CD4-positive, alpha-beta T cell treated with Interleukin-4 for 4 hours (primary cell): ENCODE measurements around the gene WDR37.

Experiments
- DNase-seq: peaks from one replicate; pipeline ENCODE4 v3.0.0-alpha.2; 2020

The WDR37 gene

DNA sequence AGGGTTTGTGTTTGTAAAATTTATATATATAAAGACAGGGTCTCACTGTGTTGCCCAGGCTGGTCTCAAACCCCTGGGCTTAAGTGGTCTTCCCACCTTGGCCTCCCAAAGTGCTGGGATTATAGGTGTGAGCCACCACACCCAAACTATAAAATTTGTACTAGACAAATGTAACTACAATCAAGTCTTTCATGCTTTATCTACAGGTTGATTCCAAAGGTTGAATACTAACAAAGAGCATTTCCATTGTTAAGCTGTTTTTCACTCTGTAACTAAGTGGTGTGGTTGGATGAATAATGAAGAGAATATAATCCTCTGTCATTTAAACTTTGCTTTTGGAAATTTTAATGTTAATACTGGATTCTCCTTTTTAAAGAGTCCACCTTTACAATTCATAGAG, 22.5 kb downstream of the WDR37 start:
- no peak for DNase-seq

DNA sequence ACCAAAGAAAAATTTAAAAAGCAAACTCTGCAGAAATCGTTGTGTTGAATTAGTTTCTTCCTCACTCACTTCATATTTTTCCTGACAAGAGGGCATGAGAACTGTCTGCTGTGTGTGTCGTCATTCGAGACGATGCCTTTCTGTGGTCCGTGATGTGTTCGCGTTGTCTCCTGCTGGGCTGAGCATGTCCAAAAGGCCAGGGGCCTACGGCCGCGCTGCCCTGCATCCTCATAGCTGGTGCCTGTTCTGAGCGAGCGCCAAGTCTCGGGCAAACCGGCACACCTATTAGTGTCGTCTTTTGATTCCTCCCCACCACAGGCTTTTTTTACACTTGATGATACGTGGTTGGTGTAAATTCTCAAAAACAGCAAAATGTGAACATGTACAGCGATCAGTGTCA, 27.4 kb downstream of the WDR37 start:
- no peak for DNase-seq

DNA sequence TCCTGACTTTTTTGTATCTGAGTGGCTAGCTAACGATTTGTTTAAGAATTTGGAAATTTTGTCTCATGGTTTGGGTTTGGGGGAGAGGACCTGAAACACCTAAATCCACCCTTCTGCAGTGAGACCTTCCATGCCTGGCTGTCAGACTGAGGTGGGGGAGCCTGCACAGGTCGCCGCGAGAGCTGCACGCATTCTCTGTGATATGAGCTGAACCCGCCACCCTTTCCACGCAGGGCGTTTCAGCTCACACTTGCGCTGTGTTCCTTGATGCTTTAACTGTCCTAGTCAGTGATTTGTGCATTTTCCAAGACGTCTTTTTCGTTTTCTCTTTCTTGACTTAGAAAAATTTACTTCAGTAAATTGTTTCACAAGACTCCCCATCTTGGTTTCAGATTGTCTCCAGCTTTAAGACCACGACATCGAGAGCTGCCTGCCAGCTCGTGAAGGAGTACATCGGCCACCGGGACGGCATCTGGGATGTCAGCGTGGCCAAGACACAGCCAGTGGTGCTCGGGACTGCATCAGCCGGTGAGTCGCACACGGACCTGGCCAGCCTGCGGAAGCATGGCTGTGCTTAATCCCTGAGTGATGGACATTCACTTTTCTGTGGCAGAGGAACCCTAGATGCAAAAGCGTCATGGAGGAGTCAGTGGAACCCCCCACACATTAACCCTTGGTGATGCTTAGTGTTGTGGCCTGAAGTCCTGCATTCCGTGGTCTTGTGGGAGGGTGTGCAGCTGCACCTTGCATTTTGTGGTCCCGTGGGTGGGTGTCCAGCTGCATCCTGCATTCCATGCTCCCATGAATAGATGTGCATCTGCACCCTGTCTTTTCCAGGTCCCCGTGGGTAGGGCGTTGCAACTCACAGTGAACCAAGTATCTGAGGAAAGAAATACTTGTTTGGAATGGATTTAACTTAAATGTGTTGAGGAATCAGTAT, 28.1 kb downstream of the WDR37 start:
- no peak for DNase-seq

DNA sequence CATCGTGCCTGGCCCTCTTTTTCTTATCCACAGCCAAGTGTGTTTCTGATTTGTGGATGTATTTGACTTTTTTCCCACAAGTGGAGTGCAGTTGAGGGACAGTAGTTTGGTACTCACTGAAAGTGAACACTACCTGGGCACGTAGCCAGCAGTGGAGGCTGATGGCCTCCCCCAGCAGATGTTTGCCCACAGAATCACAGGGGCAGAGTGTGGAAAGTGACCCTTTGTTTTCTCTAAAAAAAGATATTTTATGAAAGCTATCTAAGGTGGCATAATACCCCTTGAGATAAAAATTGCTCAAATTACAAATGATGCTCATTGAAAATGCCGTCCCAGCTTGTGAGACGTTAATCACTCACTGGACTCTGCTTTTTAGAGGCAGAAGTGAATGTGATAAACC, 29.1 kb downstream of the WDR37 start:
- DNase-seq: no peak

DNA sequence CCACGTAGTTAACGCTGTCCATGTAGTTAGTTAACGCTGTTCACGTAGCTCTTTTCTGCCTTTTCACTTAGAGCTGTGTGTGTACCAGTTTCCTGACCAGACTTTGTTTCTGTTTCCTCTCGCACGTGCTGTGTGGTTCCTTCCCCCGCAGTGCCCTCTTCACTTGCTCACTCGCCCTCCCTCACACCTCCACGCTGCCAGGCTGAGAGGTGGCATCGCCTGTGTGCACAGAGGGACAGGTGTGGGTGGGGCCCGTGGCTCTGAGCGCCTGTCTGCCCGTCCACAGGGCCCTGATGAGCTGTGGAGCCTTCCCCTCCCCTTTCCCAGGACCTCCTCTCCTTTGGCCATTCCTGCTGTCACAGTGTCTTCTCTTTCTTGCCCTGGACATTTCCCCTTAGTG, 30.6 kb downstream of the WDR37 start:
- DNase-seq: no peak

DNA sequence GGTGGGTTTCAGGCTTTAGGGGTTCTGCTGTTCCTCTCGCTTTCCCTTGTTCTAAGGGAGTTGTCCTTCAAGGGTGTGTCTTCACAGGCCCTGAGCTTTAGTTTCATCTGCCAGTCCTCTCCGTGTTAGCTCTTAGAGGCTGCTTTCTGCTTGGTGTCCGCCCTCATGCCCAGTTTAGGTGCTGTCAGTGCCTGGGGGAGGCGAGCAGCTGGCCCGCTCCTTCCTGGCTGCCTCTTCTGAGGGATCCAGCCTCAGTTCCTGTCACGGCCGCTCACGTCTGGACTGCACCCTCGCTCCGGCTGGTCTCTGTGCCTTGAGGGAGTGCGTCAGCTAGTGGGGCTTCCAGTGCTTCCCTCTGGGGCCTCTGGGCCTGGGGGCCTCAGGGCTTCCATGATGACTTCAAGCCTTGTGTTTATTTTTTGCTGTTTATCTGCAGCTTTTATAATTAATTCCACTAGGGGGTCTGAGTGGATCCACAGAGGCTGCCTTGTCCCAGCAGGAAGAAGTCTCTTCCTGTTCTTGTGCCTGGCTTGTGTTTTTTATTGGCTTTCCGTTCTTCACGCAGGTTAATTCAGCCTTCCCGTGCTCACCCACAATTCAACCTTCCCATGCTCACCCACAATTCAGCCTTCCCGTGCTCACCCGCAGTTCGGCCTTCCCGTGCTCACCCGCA, 33.0 kb downstream of the WDR37 start:
- no peak for DNase-seq

DNA sequence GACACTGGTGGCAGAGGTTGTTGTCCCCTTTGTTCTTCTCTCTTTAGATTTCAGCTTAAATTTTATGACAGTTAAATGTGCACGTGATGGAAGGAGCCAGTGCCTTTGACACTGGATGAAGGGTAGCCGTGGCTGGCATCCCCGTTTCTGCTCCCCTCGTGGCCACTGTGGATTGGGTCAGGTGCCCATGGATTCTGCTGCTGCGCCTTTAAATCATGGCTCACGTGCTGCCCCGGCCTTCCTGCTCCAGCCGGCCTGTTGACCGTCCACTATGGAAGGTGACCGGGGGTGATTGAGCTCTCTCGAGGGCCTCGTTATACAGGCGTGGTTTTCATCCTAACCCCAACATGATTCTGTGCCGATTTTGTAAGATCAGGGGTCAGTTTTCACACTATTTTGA, 34.5 kb downstream of the WDR37 start:
- DNase-seq: no peak

DNA sequence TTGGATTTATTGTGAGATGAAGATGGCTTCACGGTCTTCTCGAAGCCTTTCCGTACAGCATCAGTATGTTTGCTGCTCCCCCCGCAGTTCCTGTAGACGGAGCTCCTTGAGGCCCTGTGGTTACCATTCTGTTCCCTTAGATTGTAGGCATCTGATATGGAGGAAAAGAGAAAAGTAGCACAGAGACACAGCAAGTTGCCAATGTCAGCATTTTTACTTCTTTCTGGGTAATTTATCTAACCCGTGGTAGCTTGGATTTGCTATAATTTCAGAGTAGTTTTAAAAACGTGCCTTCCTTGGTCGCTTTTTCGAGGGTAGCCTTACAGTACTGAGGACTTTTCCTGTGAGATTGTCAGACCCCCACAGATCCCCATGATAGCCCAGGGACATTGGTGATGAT, 37.5 kb downstream of the WDR37 start:
- DNase-seq: no peak

DNA sequence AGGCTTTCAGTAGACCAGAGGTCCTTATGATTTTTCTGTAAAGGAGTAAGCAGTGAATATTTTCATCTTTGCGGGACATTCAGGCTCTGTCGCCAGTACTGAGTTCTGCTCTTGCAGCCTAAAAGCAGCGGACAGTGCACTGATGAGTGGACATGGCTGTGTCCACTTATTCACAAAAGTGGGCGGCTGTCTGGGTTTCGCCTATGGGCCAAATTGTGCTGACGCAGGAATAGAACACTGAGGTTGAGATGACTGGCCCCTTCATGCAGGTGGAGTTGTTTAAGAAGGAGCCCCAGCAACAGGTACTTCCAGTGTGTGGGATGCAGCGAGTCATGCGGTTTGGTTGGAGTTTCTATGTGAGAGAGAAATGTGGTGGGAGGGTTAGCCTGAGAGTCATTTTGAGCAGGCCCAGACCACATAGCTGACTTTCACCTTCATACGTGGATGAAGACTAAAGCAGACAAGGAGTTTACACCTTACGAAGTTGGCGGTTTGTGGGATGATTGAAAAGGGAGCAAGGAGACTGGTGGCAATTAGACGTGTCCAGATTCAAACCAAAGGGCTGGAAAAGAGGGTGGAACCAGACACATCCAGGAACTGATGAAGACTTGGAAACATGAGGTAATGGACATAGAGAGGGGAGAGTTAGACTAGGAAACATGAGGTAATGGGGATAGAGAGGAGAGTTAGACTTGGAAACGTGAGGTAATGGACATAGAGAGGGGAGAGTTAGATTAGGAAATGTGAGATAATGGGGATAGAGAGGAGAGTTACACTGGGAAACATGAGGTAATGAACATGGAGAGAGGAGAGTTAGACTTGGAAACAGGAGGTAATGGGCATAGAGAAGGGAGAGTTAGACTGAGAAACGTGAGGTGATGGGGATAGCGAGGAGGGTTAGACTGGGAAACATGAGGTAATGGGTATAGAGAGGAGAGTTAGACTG, 38.2 kb downstream of the WDR37 start:
- DNase-seq: no peak

DNA sequence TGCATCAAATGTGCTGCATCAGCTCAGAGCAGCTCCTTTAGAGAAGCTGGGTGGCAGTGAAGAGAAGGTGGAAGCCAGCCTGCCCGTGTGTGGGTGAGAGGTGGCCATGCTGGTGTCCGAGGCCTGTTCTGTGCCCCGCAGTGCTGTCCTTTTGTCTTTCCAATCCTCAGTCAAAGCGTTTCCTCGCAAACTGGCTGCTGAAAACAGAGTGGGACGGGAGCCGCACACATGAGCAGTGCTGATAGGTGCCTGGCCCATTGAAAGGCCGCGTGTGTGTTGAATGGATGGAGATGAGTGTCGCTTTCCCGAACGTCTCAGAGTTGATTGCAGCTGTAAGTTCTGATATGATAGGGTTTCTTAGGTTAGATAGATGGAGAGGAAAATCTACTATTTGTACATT, 39.3 kb downstream of the WDR37 start:
- DNase-seq: no peak

DNA sequence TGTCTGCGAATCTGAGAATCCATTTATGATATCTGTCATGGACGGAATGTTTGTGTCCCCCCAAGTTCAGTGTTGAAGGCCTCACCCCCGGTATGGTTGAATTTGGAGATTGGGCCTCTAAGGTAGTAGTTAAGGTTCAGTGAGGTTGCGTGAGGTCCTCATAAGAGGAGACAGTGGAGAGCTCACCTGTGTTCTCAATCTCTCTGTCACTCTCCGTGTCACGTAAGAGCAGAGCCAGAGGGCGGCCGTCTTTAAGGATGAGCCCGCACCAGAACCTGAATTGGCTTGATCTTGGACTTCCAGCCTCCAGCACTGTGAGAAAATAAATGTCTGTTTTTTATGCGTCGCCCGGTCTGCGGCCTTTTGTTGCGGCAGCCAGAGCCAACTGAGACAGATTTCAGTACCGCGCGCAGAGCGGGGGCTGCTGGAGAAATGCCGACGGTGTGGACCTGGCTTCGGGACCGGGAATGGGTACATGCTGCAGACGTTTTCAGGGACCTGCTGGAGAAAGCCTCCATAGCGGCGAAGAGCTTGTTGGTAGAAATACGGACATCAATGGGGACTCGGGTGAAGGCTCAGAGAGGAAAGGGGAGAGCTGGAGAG, 40.2 kb downstream of the WDR37 start:
- no peak for DNase-seq

DNA sequence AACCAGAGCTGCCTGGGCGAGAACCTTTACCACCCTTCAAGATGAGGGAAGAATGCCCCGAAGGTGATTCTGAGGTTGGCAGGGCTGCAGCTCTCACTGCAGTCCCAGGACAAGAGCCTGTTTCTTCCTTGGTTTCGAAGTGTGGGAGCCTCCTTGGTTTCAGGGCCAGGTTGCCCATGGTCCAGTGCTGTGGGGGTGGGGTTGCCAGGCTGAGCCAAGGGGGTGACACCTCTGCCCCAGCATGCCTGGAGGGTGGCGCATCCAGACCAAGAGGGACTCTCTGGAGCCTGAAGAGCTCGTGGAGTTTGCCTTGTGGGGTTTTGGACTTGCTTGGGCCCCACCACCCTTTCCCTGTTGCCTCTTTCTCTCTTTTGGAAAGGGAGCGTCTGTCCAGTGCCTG, 41.3 kb downstream of the WDR37 start:
- no peak for DNase-seq

DNA sequence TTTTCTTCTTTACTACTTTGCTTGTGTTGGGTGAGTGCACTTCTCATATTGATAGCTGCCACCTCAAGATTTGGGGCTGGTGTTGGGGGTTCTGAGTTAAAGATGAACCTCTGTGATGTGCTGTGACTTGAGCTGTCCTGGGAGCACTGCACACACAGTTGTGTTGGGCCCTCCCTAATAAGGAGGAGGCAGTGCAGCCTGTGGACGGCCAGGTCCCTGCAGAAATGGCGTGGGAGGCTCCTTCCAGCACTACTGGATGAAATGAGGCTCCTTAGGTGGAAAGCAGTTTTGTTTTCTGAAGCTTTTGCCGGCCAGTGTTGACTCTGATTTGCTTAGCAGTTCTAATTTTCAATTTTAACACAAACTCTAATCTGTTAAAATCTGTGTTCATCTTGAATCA, 44.0 kb downstream of the WDR37 start:
- no peak for DNase-seq

DNA sequence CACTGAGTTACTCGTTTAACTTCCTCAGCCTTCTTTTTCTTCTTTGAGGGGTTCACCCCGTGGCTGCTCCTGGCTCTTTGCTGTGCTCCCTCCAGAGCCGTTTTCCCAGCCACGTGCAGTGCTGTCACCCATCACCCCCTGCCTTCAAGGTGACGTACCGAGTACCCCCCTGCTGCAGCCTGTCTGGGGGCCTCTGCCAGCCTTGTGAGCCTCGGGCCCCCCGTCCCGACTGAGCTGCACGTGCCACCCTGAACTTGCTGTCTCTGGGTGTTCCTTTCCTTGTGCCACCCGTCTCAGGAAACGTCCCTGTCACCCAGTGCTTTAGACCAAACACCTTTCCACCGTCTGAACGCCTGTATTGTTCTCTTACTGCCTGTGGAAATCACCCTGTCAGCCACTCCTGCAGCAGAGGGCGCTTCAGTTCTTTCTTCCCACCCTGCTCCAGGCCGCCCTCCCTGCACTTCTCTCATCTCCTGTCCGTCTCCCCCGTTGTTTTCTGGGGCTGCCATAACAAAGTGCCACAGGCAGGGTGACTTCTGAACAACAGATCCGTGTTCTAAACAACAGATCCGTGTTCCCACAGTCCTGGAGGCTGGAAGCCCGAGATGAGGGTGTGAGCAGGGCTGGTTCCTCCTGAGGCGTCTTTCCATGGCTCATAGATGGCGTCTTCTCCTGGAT, 44.6 kb downstream of the WDR37 start:
- no peak for DNase-seq

DNA sequence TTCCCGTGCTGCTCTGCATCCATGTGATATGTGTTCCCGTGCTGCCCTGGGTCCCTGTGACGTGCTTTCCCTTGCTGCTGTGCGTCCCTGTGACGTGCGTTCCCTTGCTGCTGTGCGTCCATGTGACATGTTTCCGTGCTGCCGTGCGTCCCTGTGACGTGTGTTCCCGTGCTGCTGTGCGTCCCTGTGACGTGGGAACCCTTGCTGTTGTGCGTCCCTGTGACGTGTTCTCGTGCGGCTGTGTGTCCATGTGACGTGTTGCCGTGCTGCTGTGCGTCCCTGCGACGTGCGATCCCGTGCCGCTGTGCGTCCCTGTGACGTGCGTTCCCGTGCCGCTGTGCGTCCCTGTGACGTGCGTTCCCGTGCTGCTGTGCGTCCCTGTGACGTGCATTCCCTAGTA, 45.8 kb downstream of the WDR37 start:
- DNase-seq: no peak

DNA sequence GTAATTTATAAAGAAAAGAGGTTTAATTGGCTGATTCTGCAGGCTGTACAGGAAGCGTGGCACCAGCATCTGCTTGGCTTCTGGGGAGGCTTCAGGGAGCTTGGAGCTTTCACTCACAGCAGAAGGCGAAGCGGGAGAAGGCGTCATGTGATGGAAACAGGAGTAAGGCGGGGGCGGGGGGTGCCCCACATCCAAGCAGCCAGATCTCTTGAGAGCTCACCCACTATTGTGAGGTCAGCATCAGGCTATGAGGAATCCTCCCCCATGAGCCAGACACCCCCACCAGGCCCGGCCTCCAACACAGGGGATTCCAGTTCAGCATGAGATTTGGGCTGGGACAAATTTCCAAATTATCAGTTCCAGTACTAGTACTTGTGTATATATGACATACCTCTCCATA, 46.2 kb downstream of the WDR37 start:
- DNase-seq: no peak

DNA sequence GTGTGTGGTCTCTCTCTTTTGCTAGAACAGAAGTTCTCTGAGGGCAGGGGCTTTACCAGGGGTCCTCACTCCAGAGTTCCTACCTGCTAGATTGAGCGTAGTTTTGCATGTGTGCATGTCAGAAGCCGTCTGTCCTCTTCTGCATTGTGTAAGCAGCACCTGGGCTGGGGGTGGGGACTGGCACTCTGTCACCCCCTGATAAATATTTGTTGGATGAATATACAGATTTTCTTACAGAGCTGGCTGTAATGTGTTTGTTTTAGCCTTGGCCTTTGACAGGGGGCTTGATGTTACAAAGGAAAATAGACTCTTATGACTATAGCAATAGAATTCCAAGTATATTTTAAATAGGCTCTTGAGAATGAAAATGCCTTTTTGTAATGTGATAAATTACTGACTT, 46.6 kb downstream of the WDR37 start:
- DNase-seq: no peak

DNA sequence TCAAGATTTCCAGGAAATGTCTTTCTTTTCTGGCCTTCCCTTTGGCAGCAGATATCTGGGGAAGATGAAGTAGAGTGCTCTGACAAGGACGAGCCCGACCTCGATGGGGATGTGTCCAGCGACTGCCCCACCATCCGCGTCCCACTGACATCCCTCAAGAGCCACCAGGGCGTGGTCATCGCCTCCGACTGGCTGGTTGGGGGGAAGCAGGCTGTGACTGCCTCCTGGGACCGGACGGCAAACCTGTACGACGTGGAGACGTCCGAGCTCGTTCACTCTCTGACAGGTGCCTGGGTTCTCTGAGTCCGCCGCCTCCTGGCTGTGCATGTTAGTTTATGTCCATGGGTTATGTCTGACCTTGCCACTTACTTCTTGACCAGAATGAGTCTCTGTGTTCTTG, 47.4 kb downstream of the WDR37 start:
- no peak for DNase-seq

DNA sequence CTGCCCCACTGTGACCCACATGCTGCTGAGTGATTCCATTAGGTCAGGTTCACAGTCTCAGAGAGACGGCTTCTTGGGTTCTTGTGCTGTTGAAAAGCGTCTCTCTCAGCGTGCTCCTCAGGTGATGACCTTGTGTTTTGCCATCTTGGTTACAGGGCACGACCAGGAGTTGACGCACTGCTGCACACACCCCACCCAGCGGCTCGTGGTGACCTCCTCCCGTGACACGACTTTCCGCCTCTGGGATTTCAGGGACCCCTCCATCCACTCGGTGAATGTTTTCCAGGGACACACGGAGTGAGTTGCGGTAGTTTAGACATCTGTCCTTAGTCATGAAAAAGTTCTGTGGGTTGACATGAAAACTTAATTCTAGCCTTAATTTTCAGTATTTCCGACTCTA, 48.8 kb downstream of the WDR37 start:
- no peak for DNase-seq

DNA sequence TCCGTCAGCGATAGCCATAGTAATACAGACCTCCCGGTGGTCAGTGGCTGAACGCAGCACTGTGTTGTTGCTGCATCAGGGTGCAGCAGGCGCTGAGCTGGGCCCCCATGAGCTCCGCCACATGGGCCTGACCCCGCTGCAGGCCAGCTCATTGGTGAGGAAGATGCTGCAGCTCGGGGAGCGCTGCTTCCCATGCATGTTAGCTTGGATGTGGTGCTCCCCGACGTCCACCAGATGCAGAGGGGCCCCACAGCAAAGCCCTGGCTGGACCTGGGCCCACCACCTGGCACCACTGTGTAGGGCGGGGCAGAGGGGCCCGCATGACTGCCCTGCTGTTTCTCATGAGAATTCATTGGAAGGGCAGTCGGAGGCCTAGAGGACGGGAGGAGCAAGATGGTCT, 50.8 kb downstream of the WDR37 start:
- DNase-seq: no peak

DNA sequence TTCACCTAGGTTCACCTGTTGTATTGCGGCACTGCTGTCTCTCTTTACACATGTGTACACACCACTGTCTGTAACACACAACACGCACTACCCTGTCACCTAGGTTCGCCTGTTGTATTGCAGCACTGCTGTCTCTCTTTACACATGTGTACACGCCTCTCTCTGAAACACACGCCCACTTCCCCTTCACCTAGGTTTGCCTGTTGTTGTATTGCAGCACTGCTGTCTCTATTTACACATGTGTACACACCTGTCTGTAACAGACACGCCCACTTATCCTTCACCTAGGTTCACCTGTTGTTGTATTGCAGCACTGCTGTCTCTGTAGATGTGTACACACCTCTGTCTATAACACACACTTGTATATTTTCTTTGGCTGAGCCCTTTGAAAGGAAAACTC, 51.5 kb downstream of the WDR37 start:
- DNase-seq: no peak
